SK-N-MC (cell line): Measurements from ENCODE around the gene RPL37A.

Experiments
- EZH2 ChIP-seq: fragments of 200-600 bp; sonication (generic); IDR thresholded peaks from one replicate; pipeline ENCODE4 v1.6.1; 2017; ENCODE audit warnings: antibody characterized with exemption
- POLR2AphosphoS5 ChIP-seq: IDR thresholded peaks from 2 replicates; pipeline ENCODE4 v1.6.1; 2012; ENCODE audit warnings: mild to moderate bottlenecking, low read depth, low read length, borderline replicate concordance

GRCh38 chr2:216500572-216500971, 1.9 kb downstream of the RPL37A start:
- TF ChIP-seq EZH2 (no peak), POLR2AphosphoS5 (no peak)
